OCI-LY3 (cell line): ENCODE measurements around the gene CACNA2D3.

Source experiments
- CTCF ChIP-seq: fragments of 200-600, 300-600 bp; sonication (generic); IDR thresholded peaks from 2 replicates; pipeline ENCODE4 v1.5.1; 2014; ENCODE audit warnings: antibody characterized with exemption, low read length, low read depth
- EZH2phosphoT487 ChIP-seq: fragments of 200-600 bp; shearing (Covaris generic); IDR thresholded peaks from 2 replicates; pipeline ENCODE4 v1.6.1; 2018; ENCODE audit warnings: antibody characterized with exemption, mixed run types, low read depth

- TF ChIP-seq CTCF (no peak), EZH2phosphoT487 (no peak)
Observed at GRCh38 chr3:54570008-54570407, 447.7 kb downstream of the CACNA2D3 start.
